Measurements from ENCODE around the gene USP53. TPM values are rescaled to one million over a fixed set of nuclear protein-coding genes. Genes with fewer than 3 reads are reported as not detected.

Gene USP53
- total and polyA plus RNA-seq, 2 of the 13 experiments (the other 11 are each of a cell fraction or from before 2014, with no cell fraction given) = 5.3 to 8.1 TPM

GRCh38 chr4:119300101-119300978 is 87.8 kb downstream of the USP53 start (continued):
- peak; percentile 56 to 88; a peak in 3 of 4 replicates for TF ChIP-seq HMGXB4 (CRISPR knock-in tag; IDR thresholded peaks at IDR 0.05; ENCODE audit: borderline replicate concordance in 1 of 2, low read depth in 1 of 2)
- no peak; the same call in 1 of the 2 replicates for TF ChIP-seq NFATC3 (CRISPR knock-in tag; IDR thresholded peaks at IDR 0.05)
- TF ChIP-seq RBAK (CRISPR knock-in tag; IDR thresholded peaks at IDR 0.05) = no peak
- TF ChIP-seq ZNF251 (CRISPR knock-in tag; IDR thresholded peaks at IDR 0.05) = peak; percentile 35; the same call in 1 of the 2 replicates
- peak; percentile 96; the same call in 1 of the 2 replicates for TF ChIP-seq SRY (CRISPR knock-in tag; IDR thresholded peaks at IDR 0.05)
- peak; percentile 39; the same call in 1 of the 2 replicates for TF ChIP-seq ZNF446 (CRISPR knock-in tag; IDR thresholded peaks at IDR 0.05)
- peak; percentile 55 for TF ChIP-seq TCF7 (IDR thresholded peaks at IDR 0.05; ENCODE audit: low read depth)
- no peak for TF ChIP-seq CHD4 (IDR thresholded peaks at IDR 0.05; ENCODE audit: borderline replicate concordance, low read length)
- no peak for TF ChIP-seq ETS1 (CRISPR knock-in tag; IDR thresholded peaks at IDR 0.05)
- TF ChIP-seq NAIF1 (CRISPR knock-in tag; IDR thresholded peaks at IDR 0.05; ENCODE audit: borderline replicate concordance) = peak; percentile 96
- peak; percentile 60; the same call in 1 of the 2 replicates for TF ChIP-seq FOXK1 (CRISPR knock-in tag; IDR thresholded peaks at IDR 0.05; ENCODE audit: borderline replicate concordance, low read depth)
- TF ChIP-seq GTF3A (CRISPR knock-in tag; conservative IDR thresholded peaks at IDR 0.05) = peak; percentile 51; the same call in 1 of the 2 replicates
- peak; percentile 85; the same call in 1 of the 2 replicates for TF ChIP-seq ARNTL (CRISPR knock-in tag; IDR thresholded peaks at IDR 0.05)
- TF ChIP-seq ZNF512 (CRISPR knock-in tag; IDR thresholded peaks at IDR 0.05) = no peak
- TF ChIP-seq ZNF574 (CRISPR knock-in tag; IDR thresholded peaks at IDR 0.05) = peak; percentile 81
- 0 out of 2 replicates have a peak, but pooled peaks have one; percentile 62 for TF ChIP-seq ZNF121 (CRISPR knock-in tag; IDR thresholded peaks at IDR 0.05)
- TF ChIP-seq CEBPB (IDR thresholded peaks at IDR 0.05; ENCODE audit: borderline replicate concordance, low read depth, low read length) = no peak
- TF ChIP-seq ZNF124 (CRISPR knock-in tag; IDR thresholded peaks at IDR 0.05) = peak; percentile 90
- TF ChIP-seq THYN1 (CRISPR knock-in tag; IDR thresholded peaks at IDR 0.05; ENCODE audit: borderline replicate concordance, low read depth) = no peak
- TF ChIP-seq GABPB1 (CRISPR knock-in tag; IDR thresholded peaks at IDR 0.05) = peak; percentile 98
- TF ChIP-seq GABPA (IDR thresholded peaks at IDR 0.05; ENCODE audit: low read depth, low read length) = peak; percentile 85
- peak; percentile 96 for TF ChIP-seq GABPA (CRISPR knock-in tag; IDR thresholded peaks at IDR 0.05; ENCODE audit: low read depth)
